H1 (cell line): ENCODE data around the gene DDC.

Experiments
- CHD1 ChIP-seq: IDR thresholded peaks from 2 replicates; pipeline ENCODE4 v1.6.1; 2012; ENCODE audit warnings: low read depth, low read length, improper control_type of control experiment
- FOSL1 ChIP-seq: IDR thresholded peaks from 2 replicates; pipeline ENCODE4 v1.6.1; 2011; ENCODE audit warnings: mild to moderate bottlenecking, low read depth, low read length, moderate library complexity; ENCODE audit not compliant: insufficient read depth
- GTF2F1 ChIP-seq: IDR thresholded peaks from 2 replicates; pipeline ENCODE4 v1.6.1; 2012; ENCODE audit warnings: low read depth, low read length, improper control_type of control experiment, borderline replicate concordance
- JUN ChIP-seq: IDR thresholded peaks from 2 replicates; pipeline ENCODE4 v1.6.1; 2011; ENCODE audit warnings: low read depth, mild to moderate bottlenecking, improper control_type of control experiment, low read length
- MAFK ChIP-seq: IDR thresholded peaks from 2 replicates; pipeline ENCODE4 v1.6.1; 2012; ENCODE audit warnings: low read depth, mild to moderate bottlenecking, improper control_type of control experiment, low read length
- RFX5 ChIP-seq: IDR thresholded peaks from 2 replicates; pipeline ENCODE4 v1.6.1; 2011; ENCODE audit warnings: low read depth, low read length, improper control_type of control experiment, borderline replicate concordance
- SAP30 ChIP-seq: fragments of 300-600 bp; sonication (generic); IDR thresholded peaks from 2 replicates; pipeline ENCODE4 v1.7.1; 2012; ENCODE audit warnings: low read length, moderate library complexity, mild to moderate bottlenecking, inconsistent platforms; ENCODE audit not compliant: insufficient read depth, insufficient replicate concordance
- SP4 ChIP-seq: IDR thresholded peaks from 2 replicates; pipeline ENCODE4 v1.6.1; 2012; ENCODE audit warnings: low read length, inconsistent platforms
- TAF7 ChIP-seq: optimal IDR thresholded peaks from 2 replicates; pipeline ENCODE3; 2011; ENCODE audit warnings: low read depth, mild to moderate bottlenecking, inconsistent platforms, low read length, moderate library complexity, borderline replicate concordance
- YY1 ChIP-seq: IDR thresholded peaks from 2 replicates; pipeline ENCODE4 v1.6.1; 2011; ENCODE audit warnings: low read depth, mild to moderate bottlenecking, low read length
- TF ChIP-seq, protein P1 (sequence below), 3 experiments: IDR thresholded peaks; 1 replicate in 2 of 3; 2 replicates in 1 of 3; pipeline versions ENCODE4 v1.5.1 to v1.6.1; 2011; ENCODE audit warnings: low read length in 3 of 3, mild to moderate bottlenecking in 3 of 3, inconsistent platforms in 2 of 3, low read depth in 1 of 3, moderate library complexity in 1 of 3; ENCODE audit not compliant: insufficient read depth in 1 of 3; ENCODE audit errors: control extremely low read depth in 1 of 3
- TF ChIP-seq, protein P2 (sequence below): IDR thresholded peaks from 2 replicates; pipeline ENCODE4 v1.6.1; 2011; ENCODE audit warnings: low read depth, mild to moderate bottlenecking, low read length; ENCODE audit not compliant: insufficient read depth
- TF ChIP-seq, protein P3 (sequence below): IDR thresholded peaks from 2 replicates; pipeline ENCODE4 v1.6.1; 2012; ENCODE audit warnings: inconsistent platforms

DNA sequence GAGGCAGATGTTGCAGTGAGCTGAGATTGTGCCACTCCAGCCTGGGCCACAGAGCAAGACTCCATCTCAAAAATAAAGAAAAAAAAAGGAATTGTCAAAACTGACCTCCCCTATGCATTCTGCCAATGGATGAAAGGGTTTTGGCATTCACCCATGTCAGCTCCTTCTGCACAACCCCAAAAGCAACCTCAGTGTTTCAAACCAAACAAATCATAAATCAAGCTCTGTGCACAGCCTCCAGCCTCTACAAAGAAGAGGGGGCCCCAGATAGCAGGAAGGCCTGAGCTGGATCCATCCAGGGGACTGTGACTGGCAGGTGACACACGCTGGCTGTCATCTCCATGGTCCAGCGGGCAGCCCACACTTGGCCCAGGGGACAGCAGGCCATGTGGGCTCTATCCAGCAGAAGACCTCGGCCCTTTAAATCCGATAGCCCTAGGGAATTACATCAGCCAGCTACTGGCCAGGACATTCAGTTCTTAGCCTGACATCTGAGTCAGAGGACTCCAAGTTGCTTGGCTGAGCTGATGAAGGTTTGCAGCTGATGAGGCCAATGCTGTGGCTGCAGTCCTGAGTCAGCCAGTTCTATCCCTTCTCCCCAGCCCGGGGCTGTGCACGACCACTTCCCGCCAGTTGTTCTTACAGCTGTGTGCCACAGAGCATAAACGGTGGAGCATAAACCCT is 63.1 kb downstream of the DDC start:
- TF ChIP-seq, protein P1, sequence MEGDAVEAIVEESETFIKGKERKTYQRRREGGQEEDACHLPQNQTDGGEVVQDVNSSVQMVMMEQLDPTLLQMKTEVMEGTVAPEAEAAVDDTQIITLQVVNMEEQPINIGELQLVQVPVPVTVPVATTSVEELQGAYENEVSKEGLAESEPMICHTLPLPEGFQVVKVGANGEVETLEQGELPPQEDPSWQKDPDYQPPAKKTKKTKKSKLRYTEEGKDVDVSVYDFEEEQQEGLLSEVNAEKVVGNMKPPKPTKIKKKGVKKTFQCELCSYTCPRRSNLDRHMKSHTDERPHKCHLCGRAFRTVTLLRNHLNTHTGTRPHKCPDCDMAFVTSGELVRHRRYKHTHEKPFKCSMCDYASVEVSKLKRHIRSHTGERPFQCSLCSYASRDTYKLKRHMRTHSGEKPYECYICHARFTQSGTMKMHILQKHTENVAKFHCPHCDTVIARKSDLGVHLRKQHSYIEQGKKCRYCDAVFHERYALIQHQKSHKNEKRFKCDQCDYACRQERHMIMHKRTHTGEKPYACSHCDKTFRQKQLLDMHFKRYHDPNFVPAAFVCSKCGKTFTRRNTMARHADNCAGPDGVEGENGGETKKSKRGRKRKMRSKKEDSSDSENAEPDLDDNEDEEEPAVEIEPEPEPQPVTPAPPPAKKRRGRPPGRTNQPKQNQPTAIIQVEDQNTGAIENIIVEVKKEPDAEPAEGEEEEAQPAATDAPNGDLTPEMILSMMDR (IDR thresholded peaks at IDR 0.05; ENCODE audit: control extremely low read depth in 1 of 3, insufficient read depth in 1 of 3, low read depth in 1 of 3, low read length in 3 of 3) = no peak
- TF ChIP-seq SP4 = no peak
- no peak for TF ChIP-seq MAFK
- no peak for TF ChIP-seq GTF2F1
- TF ChIP-seq FOSL1 = no peak
- no peak for TF ChIP-seq RFX5
- TF ChIP-seq, protein P2, sequence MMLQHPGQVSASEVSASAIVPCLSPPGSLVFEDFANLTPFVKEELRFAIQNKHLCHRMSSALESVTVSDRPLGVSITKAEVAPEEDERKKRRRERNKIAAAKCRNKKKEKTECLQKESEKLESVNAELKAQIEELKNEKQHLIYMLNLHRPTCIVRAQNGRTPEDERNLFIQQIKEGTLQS = no peak
- TF ChIP-seq JUN = no peak
- TF ChIP-seq, protein P3, sequence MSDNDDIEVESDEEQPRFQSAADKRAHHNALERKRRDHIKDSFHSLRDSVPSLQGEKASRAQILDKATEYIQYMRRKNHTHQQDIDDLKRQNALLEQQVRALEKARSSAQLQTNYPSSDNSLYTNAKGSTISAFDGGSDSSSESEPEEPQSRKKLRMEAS = no peak
- no peak for TF ChIP-seq YY1
- no peak for TF ChIP-seq SAP30
- TF ChIP-seq TAF7 = no peak
- TF ChIP-seq CHD1 = no peak
